SW480 (cell line): ENCODE data around the gene TRIM32.

ENCODE experiments used
- DNase-seq: peaks from one replicate; pipeline ENCODE4 v3.0.0-alpha.2; 2016; ENCODE audit warnings: low spot score

Gene TRIM32

GRCh38 chr9:116705531-116705930 is 18.4 kb downstream of the TRIM32 start:
- no peak for DNase-seq

GRCh38 chr9:116706310-116707290 is 19.5 kb downstream of the TRIM32 start:
- no peak for DNase-seq

- no peak for DNase-seq
Measured at GRCh38 chr9:116712781-116713180, 25.7 kb downstream of the TRIM32 start.

GRCh38 chr9:116713271-116713670 is 26.2 kb downstream of the TRIM32 start:
- DNase-seq, result no peak

GRCh38 chr9:116715751-116716150 is 28.6 kb downstream of the TRIM32 start:
- DNase-seq, result no peak

- DNase-seq, result no peak
Measured at GRCh38 chr9:116716438-116716837, 29.3 kb downstream of the TRIM32 start.

- no peak for DNase-seq
Measured at GRCh38 chr9:116717150-116717549, 30.0 kb downstream of the TRIM32 start.

GRCh38 chr9:116718111-116718510 is 31.0 kb downstream of the TRIM32 start:
- DNase-seq, result no peak

GRCh38 chr9:116720111-116720510 is 33.0 kb downstream of the TRIM32 start:
- no peak for DNase-seq

- DNase-seq, result no peak
Measured at GRCh38 chr9:116721411-116721810, 34.3 kb downstream of the TRIM32 start.

- DNase-seq, result no peak
Measured at GRCh38 chr9:116721944-116722343, 34.8 kb downstream of the TRIM32 start.

- DNase-seq, result no peak
Measured at GRCh38 chr9:116724123-116724522, 37.0 kb downstream of the TRIM32 start.

GRCh38 chr9:116726602-116727001 is 39.5 kb downstream of the TRIM32 start:
- DNase-seq, result peak; percentile 5

GRCh38 chr9:116733010-116733641 is 46.0 kb downstream of the TRIM32 start:
- DNase-seq, result no peak

- no peak for DNase-seq
Measured at GRCh38 chr9:116736399-116737151, 49.5 kb downstream of the TRIM32 start.

GRCh38 chr9:116737152-116737546 is 50.0 kb downstream of the TRIM32 start:
- peak; percentile 76 for DNase-seq

GRCh38 chr9:116741086-116741740 is 54.1 kb downstream of the TRIM32 start:
- DNase-seq, result no peak

- DNase-seq, result no peak
Measured at GRCh38 chr9:116741742-116742141, 54.6 kb downstream of the TRIM32 start.

GRCh38 chr9:116749176-116749575 is 62.1 kb downstream of the TRIM32 start:
- DNase-seq, result no peak

GRCh38 chr9:116749772-116750171 is 62.7 kb downstream of the TRIM32 start:
- DNase-seq, result no peak

- DNase-seq, result no peak
Measured at GRCh38 chr9:116750510-116750909, 63.4 kb downstream of the TRIM32 start.
